Kasumi-1 (cell line): ENCODE data around the gene CLEC19A.

Experiments used
- DNase-seq, 2 experiments: peaks; one replicate each; lab custom pipeline; 2025; lab: John Stamatoyannopoulos, UW

CLEC19A gene

DNA sequence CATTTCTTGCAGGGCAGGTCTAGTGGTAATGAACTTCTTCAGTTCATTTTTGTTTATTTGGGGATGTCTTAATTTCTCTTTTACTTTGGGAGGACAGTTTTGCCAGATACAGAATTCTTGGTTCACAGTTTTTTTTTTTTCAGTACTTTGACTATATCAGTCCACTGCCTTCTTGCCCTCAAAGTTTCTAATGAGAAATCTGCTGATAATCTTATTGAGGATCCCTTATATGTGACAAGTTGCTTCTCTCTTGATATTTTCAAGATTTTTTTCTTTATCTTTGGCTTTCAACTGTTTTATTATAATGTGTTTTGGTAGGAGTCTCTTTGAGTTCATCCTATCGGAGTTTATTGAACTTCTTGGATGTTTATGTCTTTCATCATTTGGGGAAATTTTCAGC is 42.8 kb downstream of the CLEC19A start:
- DNase-seq, result no peak

DNA sequence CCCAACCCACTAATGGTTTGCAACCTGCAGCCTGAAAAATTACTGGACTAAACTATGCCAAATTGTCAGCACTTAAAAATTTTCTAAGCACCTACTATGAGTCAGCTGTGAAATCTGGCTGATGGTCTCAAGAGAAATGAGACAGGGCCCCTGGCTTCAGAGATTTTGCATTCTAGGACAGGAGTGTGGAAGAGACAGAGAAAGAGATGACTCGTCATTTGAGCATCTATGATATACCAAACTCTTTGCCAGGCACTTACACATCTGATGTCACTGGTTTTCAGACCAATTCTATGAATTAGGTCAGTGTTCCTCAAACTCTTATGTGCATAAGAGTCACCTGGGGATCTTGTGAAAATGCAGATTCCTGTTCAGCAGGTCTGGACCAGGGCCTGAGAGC is 44.4 kb downstream of the CLEC19A start:
- no peak for DNase-seq

GRCh38 chr16:19330841-19331397 is 45.4 kb downstream of the CLEC19A start:
- no peak for DNase-seq

DNA sequence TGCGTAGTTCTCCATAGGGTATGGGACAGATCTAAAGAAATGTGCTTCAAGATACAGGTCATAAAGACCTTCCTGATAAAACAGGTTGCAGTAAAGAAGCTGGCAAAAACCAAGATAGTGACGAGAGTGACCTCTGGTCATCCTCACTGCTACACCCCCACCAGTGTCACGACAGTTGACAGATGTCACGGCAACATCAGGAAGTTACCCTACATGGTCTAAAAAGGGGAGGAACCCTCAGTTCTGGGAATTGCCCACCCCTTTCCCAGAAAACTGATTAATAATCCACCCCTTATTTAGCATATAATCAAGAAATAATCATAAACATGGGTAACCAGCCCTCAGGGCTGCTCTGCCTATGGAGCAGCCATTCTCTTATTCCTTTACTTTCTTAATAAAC is 46.3 kb downstream of the CLEC19A start:
- no peak for DNase-seq

- no peak for DNase-seq
Measured at GRCh38 chr16:19338335-19338734, 52.8 kb downstream of the CLEC19A start.

DNA sequence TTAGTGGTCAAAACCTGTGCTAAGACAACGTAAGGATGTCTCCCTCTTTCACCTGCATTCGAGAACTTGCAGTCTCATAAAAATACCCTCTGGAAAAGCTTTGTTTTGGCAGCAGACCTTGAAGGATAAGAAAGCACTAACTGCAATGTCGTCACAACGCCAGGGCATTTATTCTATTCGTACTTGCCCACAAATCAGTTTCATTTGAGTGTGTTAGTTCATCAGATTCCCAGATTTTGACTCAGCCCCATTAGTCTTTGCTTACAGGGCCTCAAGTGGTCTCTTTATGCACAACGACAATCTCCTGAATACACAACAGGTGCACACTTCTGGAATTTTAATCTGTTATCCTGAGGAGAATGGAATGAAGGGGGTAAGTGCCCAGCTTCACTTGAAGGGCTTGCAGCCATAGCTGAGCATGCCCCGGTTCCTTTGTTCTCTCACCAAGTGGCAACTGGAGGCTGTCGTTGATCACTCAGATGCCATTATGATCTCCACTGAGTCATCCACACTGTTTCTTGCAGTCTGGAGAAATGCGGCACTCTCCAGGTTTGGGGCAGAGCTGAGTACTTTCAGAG is 58.8 kb downstream of the CLEC19A start:
- DNase-seq, result no peak

DNA sequence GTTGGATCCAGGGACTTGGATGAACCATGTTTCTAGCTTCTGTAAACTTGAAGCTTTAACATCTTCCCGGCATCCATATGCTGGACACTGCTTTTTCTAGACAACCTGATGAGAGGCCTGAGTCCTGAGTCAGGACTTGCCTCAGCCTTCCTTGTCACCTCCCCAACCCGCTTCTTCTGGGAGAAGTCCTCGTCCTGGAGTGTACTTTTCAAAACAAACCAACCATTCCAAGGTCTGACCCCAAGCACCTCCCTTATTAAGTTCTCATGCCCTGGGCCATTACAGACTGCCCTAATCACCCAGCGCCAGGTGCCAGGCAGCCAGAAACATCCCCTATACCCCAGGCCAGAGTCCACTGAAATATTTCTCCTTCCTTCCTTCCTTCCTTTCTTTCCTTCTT is 59.4 kb downstream of the CLEC19A start:
- DNase-seq, result no peak

GRCh38 chr16:19346335-19346922 is 60.9 kb downstream of the CLEC19A start:
- DNase-seq, result no peak

DNA sequence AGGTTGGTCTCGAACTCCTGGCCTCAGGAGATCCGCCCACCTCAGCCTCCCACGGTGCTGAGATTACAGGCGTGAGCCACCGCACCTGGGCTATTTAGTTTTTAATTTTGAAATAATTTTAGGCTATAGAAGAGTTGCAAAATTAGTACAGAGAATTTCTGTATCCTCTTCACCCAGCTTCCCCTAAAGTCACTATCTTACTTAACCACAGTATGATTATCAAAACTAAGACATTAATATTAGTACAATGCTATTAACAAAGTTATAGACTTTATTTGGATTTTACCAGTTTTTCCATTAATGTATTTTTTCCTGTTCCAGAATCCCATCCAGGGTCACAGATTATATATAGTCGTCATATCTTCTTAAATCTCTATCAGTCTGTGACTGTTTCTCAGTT is 62.6 kb downstream of the CLEC19A start:
- no peak for DNase-seq

- DNase-seq, result no peak
Measured at GRCh38 chr16:19348578-19349315, 63.2 kb downstream of the CLEC19A start.

DNA sequence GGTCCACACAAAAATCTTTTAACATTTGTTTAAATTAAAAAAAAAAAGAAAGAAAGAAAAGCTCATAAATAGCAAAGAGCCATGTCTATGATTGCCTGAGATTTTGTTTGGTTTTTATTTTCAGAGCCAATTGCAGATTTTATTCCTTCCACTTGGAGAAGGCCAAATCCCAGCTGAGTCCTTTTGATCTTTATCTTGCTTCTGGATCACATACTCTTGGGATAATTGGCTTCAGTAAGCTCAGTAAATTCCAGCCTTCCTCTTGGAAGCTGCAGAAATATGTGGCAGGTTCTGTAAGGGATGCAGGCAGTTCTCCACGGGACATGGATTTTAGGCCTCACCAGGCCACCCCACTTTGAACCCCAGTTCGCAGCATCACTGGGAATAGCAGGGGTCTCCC is 68.8 kb downstream of the CLEC19A start:
- DNase-seq, result no peak

GRCh38 chr16:19356024-19356952 is 70.8 kb downstream of the CLEC19A start:
- DNase-seq, result no peak

DNA sequence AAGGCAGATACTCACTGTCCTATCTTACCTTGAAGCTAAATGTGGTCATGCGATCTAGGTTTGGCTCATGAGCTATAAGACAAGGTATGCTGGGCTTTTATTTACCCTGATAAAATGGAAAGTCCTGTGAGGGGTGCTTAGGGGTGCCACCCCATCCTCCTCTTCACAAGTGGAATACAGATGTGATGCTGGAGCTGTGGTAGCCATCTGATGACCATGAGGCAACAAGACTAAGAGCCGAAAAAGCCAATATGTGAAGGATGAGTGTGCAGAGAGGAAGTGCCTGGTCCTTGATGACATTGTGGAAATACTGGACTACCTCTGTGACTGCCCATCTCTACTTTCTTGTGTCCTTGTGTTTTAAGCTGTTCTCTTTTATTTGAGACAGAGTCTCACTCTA is 74.0 kb downstream of the CLEC19A start:
- no peak for DNase-seq
